ENCODE data around the gene CR1L. TPM values are rescaled to one million over a fixed set of nuclear protein-coding genes. Genes with fewer than 3 reads are reported as not detected.

Gene CR1L
- total and polyA plus RNA-seq, 9 of the 15 experiments (the other 6 are each of a cell fraction or from before 2014, with no cell fraction given): 10.1 to 74.8 (median 34.3) TPM

GRCh38 chr1:207745839-207746767 is 101.2 kb downstream of the CR1L start (continued):
- TF ChIP-seq MYC (IDR thresholded peaks at IDR 0.05; ENCODE audit: low read depth, low read length): peak; percentile 90
- TF ChIP-seq MYC (CRISPR knock-in tag; IDR thresholded peaks at IDR 0.05; ENCODE audit: borderline replicate concordance, low read depth): no peak
- no peak for TF ChIP-seq MEF2D (tag; conservative IDR thresholded peaks at IDR 0.05; ENCODE audit: low read depth)
- no peak for TF ChIP-seq HMG20A (CRISPR knock-in tag; conservative IDR thresholded peaks at IDR 0.05)
- no peak for TF ChIP-seq ZNF23 (CRISPR knock-in tag; IDR thresholded peaks at IDR 0.05)
- 0 out of 2 replicates have a peak, but pooled peaks have one; percentile 15 for TF ChIP-seq TOE1 (IDR thresholded peaks at IDR 0.05; ENCODE audit: borderline replicate concordance)
- TF ChIP-seq TOE1 (CRISPR knock-in tag; IDR thresholded peaks at IDR 0.05; ENCODE audit: borderline replicate concordance, low read depth): no peak
- no peak for TF ChIP-seq PREB (CRISPR knock-in tag; IDR thresholded peaks at IDR 0.05)
- no peak for TF ChIP-seq HINFP (tag; conservative IDR thresholded peaks at IDR 0.05; ENCODE audit: low read depth)
- TF ChIP-seq ATF4 (CRISPR knock-in tag; IDR thresholded peaks at IDR 0.05): no peak
- TF ChIP-seq GABPB1 (CRISPR knock-in tag; IDR thresholded peaks at IDR 0.05): 0 out of 2 replicates have a peak, but pooled peaks have one; percentile 20
- TF ChIP-seq DNMT1 (IDR thresholded peaks at IDR 0.05): no peak
- no peak for TF ChIP-seq U2AF1 (optimal IDR thresholded peaks at IDR 0.05; ENCODE audit: low read depth, low read length)
- no peak for TF ChIP-seq RREB1 (CRISPR knock-in tag; IDR thresholded peaks at IDR 0.05)
- no peak for TF ChIP-seq NCOA2 (IDR thresholded peaks at IDR 0.05; ENCODE audit: partially characterized antibody in 2 of 2)
- TF ChIP-seq POLR2H (tag; IDR thresholded peaks at IDR 0.05; ENCODE audit: low read depth): no peak; the same call in 1 of the 2 replicates
- TF ChIP-seq ZKSCAN1 (IDR thresholded peaks at IDR 0.05; ENCODE audit: low read depth, low read length): no peak
- TF ChIP-seq BRD9 (IDR thresholded peaks at IDR 0.05; ENCODE audit: low read depth, partially characterized antibody): no peak

Data from K562 (cell line).